ENCODE measurements around the gene ROR1. TPM values are rescaled to one million over a fixed set of nuclear protein-coding genes. Genes with fewer than 3 reads are reported as not detected.

Gene ROR1
- total RNA-seq, 2 experiments from 2014 or later = 0.47 to 1.4 TPM

DNA sequence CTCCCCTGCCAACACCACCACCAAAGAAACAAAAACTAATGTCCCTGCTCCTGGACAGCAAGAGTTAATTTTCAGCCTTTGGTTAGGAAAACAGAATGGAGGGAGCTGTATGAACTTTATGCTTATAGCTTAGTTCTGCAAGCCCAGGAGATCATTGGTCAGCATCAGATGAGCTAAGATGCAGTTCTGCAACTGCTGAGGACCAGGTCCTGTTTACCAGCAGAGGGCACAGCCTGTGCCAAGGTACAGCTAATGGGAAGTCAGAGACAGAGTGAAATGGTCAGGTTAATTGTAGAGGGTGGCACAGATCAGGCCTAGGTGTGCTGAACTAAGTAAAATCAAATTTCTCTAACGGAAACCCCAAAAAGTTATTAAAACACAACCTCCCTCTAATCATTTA lies 161.3 kb downstream of the ROR1 start:
- H3K36me3 ChIP-seq (ENCODE audit: insufficient read depth, low read length) = no peaks in the 10 kb centered on the region
- H3K4me1 ChIP-seq (ENCODE audit: insufficient read depth, low read length, poor library complexity, severe bottlenecking) = no peaks in the 10 kb centered on the region
- ChIA-PET CTCF (ENCODE audit: unreplicated experiment) (interaction anchor here (1.2 kb wide), 1 partner anchor 243 kb away, joined by 3 read pairs; no protein-coding TSS in a partner anchor), POLR2A (no interaction called here)
- H3K4me2 ChIP-seq (ENCODE audit: low read length) = no peak overlapping the region
- H3K9me3 ChIP-seq (ENCODE audit: low read length) = no peaks in the 10 kb centered on the region
- BruUV-seq (replicated peaks) = no TSS peak
- no peak overlapping the region for H3K27ac ChIP-seq (ENCODE audit: low read depth, low read length, poor library complexity, severe bottlenecking)
- H3K79me2 ChIP-seq (ENCODE audit: insufficient read depth, low read depth, low read length) = no peaks in the 10 kb centered on the region
- H3K4me3 ChIP-seq (ENCODE audit: low read depth, low read length, poor library complexity, severe bottlenecking) = no peak overlapping the region
- intact Hi-C loops (cut with micrococcal nuclease; ENCODE audit: unreplicated experiment) = no loop called here
- DNase-seq (ENCODE audit: low spot score) = no peak
- no peaks in the 10 kb centered on the region for H4K20me1 ChIP-seq (ENCODE audit: insufficient read depth, low read length)
- H3K9me2 ChIP-seq (ENCODE audit: insufficient read depth, low read length) = no peaks in the 10 kb centered on the region
- TF ChIP-seq EZH2phosphoT487 (IDR thresholded peaks at IDR 0.05; ENCODE audit: borderline replicate concordance, low read depth, low read length) = no peak
- TF ChIP-seq, protein P1, sequence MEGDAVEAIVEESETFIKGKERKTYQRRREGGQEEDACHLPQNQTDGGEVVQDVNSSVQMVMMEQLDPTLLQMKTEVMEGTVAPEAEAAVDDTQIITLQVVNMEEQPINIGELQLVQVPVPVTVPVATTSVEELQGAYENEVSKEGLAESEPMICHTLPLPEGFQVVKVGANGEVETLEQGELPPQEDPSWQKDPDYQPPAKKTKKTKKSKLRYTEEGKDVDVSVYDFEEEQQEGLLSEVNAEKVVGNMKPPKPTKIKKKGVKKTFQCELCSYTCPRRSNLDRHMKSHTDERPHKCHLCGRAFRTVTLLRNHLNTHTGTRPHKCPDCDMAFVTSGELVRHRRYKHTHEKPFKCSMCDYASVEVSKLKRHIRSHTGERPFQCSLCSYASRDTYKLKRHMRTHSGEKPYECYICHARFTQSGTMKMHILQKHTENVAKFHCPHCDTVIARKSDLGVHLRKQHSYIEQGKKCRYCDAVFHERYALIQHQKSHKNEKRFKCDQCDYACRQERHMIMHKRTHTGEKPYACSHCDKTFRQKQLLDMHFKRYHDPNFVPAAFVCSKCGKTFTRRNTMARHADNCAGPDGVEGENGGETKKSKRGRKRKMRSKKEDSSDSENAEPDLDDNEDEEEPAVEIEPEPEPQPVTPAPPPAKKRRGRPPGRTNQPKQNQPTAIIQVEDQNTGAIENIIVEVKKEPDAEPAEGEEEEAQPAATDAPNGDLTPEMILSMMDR (conservative IDR thresholded peaks at IDR 0.05; ENCODE audit: low read length) = no peak
- H2AFZ ChIP-seq (ENCODE audit: low read length) = no peak overlapping the region

DNA sequence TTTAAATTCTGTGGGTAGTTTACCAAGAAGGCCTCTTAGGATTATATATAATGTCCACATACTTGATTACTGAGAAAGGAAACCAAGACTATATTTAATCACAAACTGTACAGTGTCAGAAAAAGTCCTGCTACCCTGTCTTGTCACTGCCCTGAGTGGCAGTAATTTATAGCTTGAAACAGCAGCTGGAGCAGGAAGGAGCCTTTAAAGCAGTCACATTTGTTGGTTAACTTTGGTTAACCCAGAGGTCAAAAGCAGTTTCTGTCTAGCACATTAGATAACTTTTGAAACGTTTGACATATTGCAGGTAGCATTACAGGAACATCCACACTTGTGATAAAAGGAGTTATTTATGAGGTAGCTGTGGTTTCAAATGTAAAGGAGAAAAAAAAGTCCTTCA lies 161.7 kb downstream of the ROR1 start:
- H2AFZ ChIP-seq (ENCODE audit: low read length) = no peak overlapping the region
- no peak overlapping the region for H3K4me3 ChIP-seq (ENCODE audit: low read depth, low read length, poor library complexity, severe bottlenecking)
- CTCF ChIA-PET (ENCODE audit: unreplicated experiment) = interaction anchor here (1.2 kb wide), 1 partner anchor 244 kb away, joined by 3 read pairs; no protein-coding TSS in a partner anchor
- no peaks in the 10 kb centered on the region for H3K4me1 ChIP-seq (ENCODE audit: insufficient read depth, low read length, poor library complexity, severe bottlenecking)
- TF ChIP-seq, protein P1 (conservative IDR thresholded peaks at IDR 0.05; ENCODE audit: low read length) = no peak
- no peak for TF ChIP-seq EZH2phosphoT487 (IDR thresholded peaks at IDR 0.05; ENCODE audit: borderline replicate concordance, low read depth, low read length)
- no peak overlapping the region for H3K4me2 ChIP-seq (ENCODE audit: low read length)
- intact Hi-C loops (cut with micrococcal nuclease; ENCODE audit: unreplicated experiment) = no loop called here
- POLR2A ChIA-PET = no interaction called here
- H3K9me2 ChIP-seq (ENCODE audit: insufficient read depth, low read length) = no peaks in the 10 kb centered on the region
- no peaks in the 10 kb centered on the region for H3K79me2 ChIP-seq (ENCODE audit: insufficient read depth, low read depth, low read length)
- no peaks in the 10 kb centered on the region for H3K36me3 ChIP-seq (ENCODE audit: insufficient read depth, low read length)
- no peak for DNase-seq (ENCODE audit: low spot score)
- H4K20me1 ChIP-seq (ENCODE audit: insufficient read depth, low read length) = no peaks in the 10 kb centered on the region
- no TSS peak for BruUV-seq (replicated peaks)
- no peaks in the 10 kb centered on the region for H3K9me3 ChIP-seq (ENCODE audit: low read length)
- H3K27ac ChIP-seq (ENCODE audit: low read depth, low read length, poor library complexity, severe bottlenecking) = no peak overlapping the region

DNA sequence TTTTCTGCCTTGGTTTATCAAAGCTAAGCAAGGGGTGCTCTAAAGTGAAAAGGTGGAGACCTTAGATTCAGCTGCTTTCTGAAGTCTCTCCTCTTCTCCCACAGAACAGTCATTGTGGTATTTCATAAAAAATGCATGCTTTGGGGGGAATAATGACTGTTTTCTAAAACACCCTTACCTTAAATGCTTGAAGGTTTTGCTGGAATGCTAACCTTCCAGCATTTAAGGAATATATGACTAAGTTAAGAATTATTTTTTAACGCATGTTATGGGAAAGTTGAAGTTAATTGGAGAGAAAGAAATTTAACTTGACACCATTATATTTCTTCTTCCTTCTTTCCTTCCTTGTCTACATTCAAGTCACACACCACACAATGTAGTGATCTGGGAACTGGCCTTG lies 162.5 kb downstream of the ROR1 start:
- ChIA-PET POLR2A (no interaction called here), CTCF (ENCODE audit: unreplicated experiment) (interaction anchor here (1.2 kb wide), 1 partner anchor 244 kb away, joined by 3 read pairs; no protein-coding TSS in a partner anchor)
- no peak for DNase-seq (ENCODE audit: low spot score)
- no peaks in the 10 kb centered on the region for H3K79me2 ChIP-seq (ENCODE audit: insufficient read depth, low read depth, low read length)
- no peak overlapping the region for H2AFZ ChIP-seq (ENCODE audit: low read length)
- H3K4me1 ChIP-seq (ENCODE audit: insufficient read depth, low read length, poor library complexity, severe bottlenecking) = no peaks in the 10 kb centered on the region
- H3K4me2 ChIP-seq (ENCODE audit: low read length) = no peak overlapping the region
- intact Hi-C loops (cut with micrococcal nuclease; ENCODE audit: unreplicated experiment) = no loop called here
- no peak overlapping the region for H3K27ac ChIP-seq (ENCODE audit: low read depth, low read length, poor library complexity, severe bottlenecking)
- H3K9me2 ChIP-seq (ENCODE audit: insufficient read depth, low read length) = no peaks in the 10 kb centered on the region
- TF ChIP-seq EZH2phosphoT487 (IDR thresholded peaks at IDR 0.05; ENCODE audit: borderline replicate concordance, low read depth, low read length) = no peak
- TF ChIP-seq, protein P1 (conservative IDR thresholded peaks at IDR 0.05; ENCODE audit: low read length) = no peak
- H3K36me3 ChIP-seq (ENCODE audit: insufficient read depth, low read length) = no peaks in the 10 kb centered on the region
- no TSS peak for BruUV-seq (replicated peaks)
- H3K9me3 ChIP-seq (ENCODE audit: low read length) = no peaks in the 10 kb centered on the region
- H4K20me1 ChIP-seq (ENCODE audit: insufficient read depth, low read length) = no peaks in the 10 kb centered on the region
- H3K4me3 ChIP-seq (ENCODE audit: low read depth, low read length, poor library complexity, severe bottlenecking) = no peak overlapping the region

Data from OCI-LY7 (cell line).